Ovary (tissue), 9 donors: Measurements from ENCODE around the gene CDKN2B-AS1. TPM values are rescaled to one million over a fixed set of nuclear protein-coding genes. Genes with fewer than 3 reads are reported as not detected.
A peak's percentile ranks its signal among the peaks of the same experiment; 100 is the strongest.

Source experiments
- DNase-seq, 5 donors: peaks; one replicate each; pipeline ENCODE4 v3.0.0-alpha.2; 2019 to 2020
- H3K27ac ChIP-seq, 2 donors: fragments of 200-600 bp; one replicate each; pipeline versions ENCODE4 v1.5.1 to v1.8.0; 2019 to 2022
- H3K27me3 ChIP-seq: fragments of 200-600 bp; one replicate; pipeline ENCODE4 v1.8.0; 2022
- H3K36me3 ChIP-seq: fragments of 200-600 bp; sonication (generic); one replicate; pipeline ENCODE4 v1.5.1; 2019
- H3K4me1 ChIP-seq: one replicate; pipeline ENCODE4 v1.8.1; 2013; ENCODE audit warnings: mild to moderate bottlenecking, moderate library complexity; ENCODE audit not compliant: insufficient read depth
- H3K4me3 ChIP-seq: fragments of 200-600 bp; sonication (generic); one replicate; pipeline ENCODE4 v1.5.1; 2017
- H3K9me3 ChIP-seq, 2 donors: fragments of 200-600 bp in 1 of 2; sonication (generic) in 1 of 2; one replicate each; pipeline versions ENCODE4 v1.5.1 to v1.8.1; 2013 to 2019; ENCODE audit warnings: mild to moderate bottlenecking in 1 of 2, moderate library complexity in 1 of 2
- EP300 ChIP-seq: sonication (generic); formaldehyde crosslinking; IDR thresholded peaks from one replicate; pipeline ENCODE4 v1.6.1; 2017; ENCODE audit warnings: antibody characterized with exemption
- POLR2A ChIP-seq: fragments of 450-650 bp; IDR thresholded peaks from one replicate; pipeline ENCODE4 v1.6.1; 2017; ENCODE audit warnings: antibody characterized with exemption, mild to moderate bottlenecking, moderate library complexity
- WGBS, 3 donors: extraction: QIAGEN DNeasy Blood & Tissue Kit in 1 of 3; methylation state at CpG; one replicate each; pipeline versions ENCODE4 v1.1.5 to v1.1.7; 2013 to 2017; 5-methylcytosine and 5-hydroxymethylcytosine counted together
- intact Hi-C, 4 donors: fragments of 100-400 bp; cut with DNase I; formaldehyde crosslinking; loops; one replicate each; pipeline versions ENCODE4 v1.11.0 to v1.15.1; 2022 to 2023
- polyA plus RNA-seq, 2 donors: library from polyadenylated mRNA; stranded (reverse); fragments of 200-250 nt in 1 of 2; fragments of 350-450 nt in 1 of 2; fragmentation: Illumina TruSeq in 1 of 2; extraction: RNeasy Lipid Tissue Mini Kit (QIAGEN cat#74804) in 1 of 2; gene quantifications; one replicate each; pipeline ENCODE4 v1.2.3, GENCODE V29; 2013 to 2014
- total RNA-seq, 7 donors: library from RNA; depleted of rRNA in 2 of 7; stranded (reverse); fragments of >200 nt in 2 of 7; fragmentation: NEBNext Ultra II Directional in 3 of 7; extraction: Animal tissue kit (Norgen Biotek cat#: 25700) in 3 of 7; gene quantifications; one replicate each; pipeline versions ENCODE4 v1.1.0 to v1.2.4, GENCODE V29; 2016 to 2023
- TF ChIP-seq, protein P1 (sequence below), 3 donors: fragments of 450-650 bp in 2 of 3; fragments of 200-600 bp in 1 of 3; IDR thresholded peaks; one replicate each; pipeline versions ENCODE4 v1.5.1 to v1.8.0; 2016 to 2022; ENCODE audit warnings: antibody characterized with exemption in 3 of 3, mild to moderate bottlenecking in 1 of 3
- donor health status: DM: no; HTN: no; CAD: no; lungs with moderate emphysema.
- donor health status: DM: no; HTN: no; CAD: no.
- donor health status: Bipolar disorder and iron deficiency.
- donor health status: DM: yes; HTN: yes; CAD: no.
- donor health status: DM: no; HTN: no; CAD: no.
- donor health status: DM: yes; HTN: yes; CAD: no.

Gene CDKN2B-AS1
- total and polyA plus RNA-seq, 9 donors, result 0.06 to 2.1 (median 0.58) TPM; not detected in 1

DNA sequence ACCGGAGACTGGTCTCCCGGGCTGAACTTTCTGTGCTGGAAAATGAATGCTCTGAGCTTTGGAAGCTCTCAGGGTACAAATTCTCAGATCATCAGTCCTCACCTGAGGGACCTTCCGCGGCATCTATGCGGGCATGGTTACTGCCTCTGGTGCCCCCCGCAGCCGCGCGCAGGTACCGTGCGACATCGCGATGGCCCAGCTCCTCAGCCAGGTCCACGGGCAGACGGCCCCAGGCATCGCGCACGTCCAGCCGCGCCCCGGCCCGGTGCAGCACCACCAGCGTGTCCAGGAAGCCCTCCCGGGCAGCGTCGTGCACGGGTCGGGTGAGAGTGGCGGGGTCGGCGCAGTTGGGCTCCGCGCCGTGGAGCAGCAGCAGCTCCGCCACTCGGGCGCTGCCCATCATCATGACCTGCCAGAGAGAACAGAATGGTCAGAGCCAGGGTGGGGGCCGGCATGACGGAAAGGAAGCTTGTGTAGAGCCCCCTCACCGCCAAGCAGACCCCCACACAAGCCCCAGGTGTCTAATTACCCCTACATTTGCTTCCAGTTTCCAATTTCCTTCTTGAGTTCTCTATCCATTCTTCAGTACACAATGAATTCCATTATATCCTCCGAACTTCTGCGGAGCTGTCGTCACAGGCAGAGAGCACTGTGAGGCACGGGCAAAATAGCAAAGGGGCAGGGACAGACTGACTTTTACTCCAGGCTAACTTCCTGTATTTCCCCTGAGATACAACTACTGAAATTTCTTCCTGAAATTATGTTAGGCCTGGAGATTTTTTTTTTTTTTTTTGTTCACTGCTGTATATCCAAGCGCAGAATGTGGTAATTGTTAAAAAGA lies 23.6 kb upstream of the CDKN2B-AS1 start:
- H3K36me3 ChIP-seq, result no peaks in the 10 kb centered on the region
- H3K27me3 ChIP-seq, result no peaks in the 10 kb centered on the region
- H3K4me1 ChIP-seq, result no peaks in the 10 kb centered on the region
- 6 to 13% (median 8%) methylated on average over 16 to 45 of the region's 45 CpGs for WGBS, 3 donors
- H3K27ac ChIP-seq, result no peak overlapping the region
- H3K4me3 ChIP-seq, result no peak overlapping the region
- TF ChIP-seq EP300 (no peak), POLR2A (no peak)
- TF ChIP-seq, protein P1, sequence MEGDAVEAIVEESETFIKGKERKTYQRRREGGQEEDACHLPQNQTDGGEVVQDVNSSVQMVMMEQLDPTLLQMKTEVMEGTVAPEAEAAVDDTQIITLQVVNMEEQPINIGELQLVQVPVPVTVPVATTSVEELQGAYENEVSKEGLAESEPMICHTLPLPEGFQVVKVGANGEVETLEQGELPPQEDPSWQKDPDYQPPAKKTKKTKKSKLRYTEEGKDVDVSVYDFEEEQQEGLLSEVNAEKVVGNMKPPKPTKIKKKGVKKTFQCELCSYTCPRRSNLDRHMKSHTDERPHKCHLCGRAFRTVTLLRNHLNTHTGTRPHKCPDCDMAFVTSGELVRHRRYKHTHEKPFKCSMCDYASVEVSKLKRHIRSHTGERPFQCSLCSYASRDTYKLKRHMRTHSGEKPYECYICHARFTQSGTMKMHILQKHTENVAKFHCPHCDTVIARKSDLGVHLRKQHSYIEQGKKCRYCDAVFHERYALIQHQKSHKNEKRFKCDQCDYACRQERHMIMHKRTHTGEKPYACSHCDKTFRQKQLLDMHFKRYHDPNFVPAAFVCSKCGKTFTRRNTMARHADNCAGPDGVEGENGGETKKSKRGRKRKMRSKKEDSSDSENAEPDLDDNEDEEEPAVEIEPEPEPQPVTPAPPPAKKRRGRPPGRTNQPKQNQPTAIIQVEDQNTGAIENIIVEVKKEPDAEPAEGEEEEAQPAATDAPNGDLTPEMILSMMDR (IDR thresholded peaks at IDR 0.05), result no peak
- no peaks in the 10 kb centered on the region for H3K9me3 ChIP-seq
- intact Hi-C loops, result no loop called here
- no peak for DNase-seq

- H3K27me3 ChIP-seq, result no peaks in the 10 kb centered on the region
- TF ChIP-seq EP300, result no peak
- TF ChIP-seq POLR2A, result no peak
- TF ChIP-seq, protein P1 (IDR thresholded peaks at IDR 0.05), result no peak
- intact Hi-C loops, result no loop called here
- no peaks in the 10 kb centered on the region for H3K9me3 ChIP-seq
- H3K4me1 ChIP-seq, result no peaks in the 10 kb centered on the region
- no peaks in the 10 kb centered on the region for H3K36me3 ChIP-seq
- DNase-seq, result no peak
- H3K4me3 ChIP-seq, result no peak overlapping the region
- H3K27ac ChIP-seq, result no peak overlapping the region
Observed at GRCh38 chr9:21972361-21972760, 22.2 kb upstream of the CDKN2B-AS1 start.

- H3K27ac ChIP-seq, result no peak overlapping the region
- intact Hi-C loops, result no loop called here
- H3K4me3 ChIP-seq, result peak overlapping the region; percentile 19
- no peak for DNase-seq
- no peaks in the 10 kb centered on the region for H3K27me3 ChIP-seq
- 3 to 5% (median 4%) methylated on average over 21 of the region's 21 CpGs for WGBS, 3 donors
- TF ChIP-seq EP300 (no peak), POLR2A (no peak)
- TF ChIP-seq, protein P1 (IDR thresholded peaks at IDR 0.05), result no peak
- H3K9me3 ChIP-seq, result no peaks in the 10 kb centered on the region
- no peaks in the 10 kb centered on the region for H3K36me3 ChIP-seq
- no peaks in the 10 kb centered on the region for H3K4me1 ChIP-seq
Observed at GRCh38 chr9:21974343-21974721, 20.3 kb upstream of the CDKN2B-AS1 start.

- WGBS, 3 donors, result 1% methylated on average over 51 of the region's 51 CpGs
- Histone ChIP-seq H3K4me3 (peak overlapping the region; percentile 19), H3K27ac (no peak overlapping the region), H3K9me3 (no peaks in the 10 kb centered on the region), H3K36me3 (no peaks in the 10 kb centered on the region), H3K4me1 (no peaks in the 10 kb centered on the region), H3K27me3 (no peaks in the 10 kb centered on the region)
- intact Hi-C loops, result no loop called here
- TF ChIP-seq, protein P1 (IDR thresholded peaks at IDR 0.05), result no peak
- TF ChIP-seq POLR2A, result no peak
- no peak for TF ChIP-seq EP300
- peak in 2 of 5 donors; percentile 18 to 33 for DNase-seq
Observed at GRCh38 chr9:21974722-21975409, 19.7 kb upstream of the CDKN2B-AS1 start.
